ENCODE data around the gene GAA. TPM values are rescaled to one million over a fixed set of nuclear protein-coding genes. Genes with fewer than 3 reads are reported as not detected.

GAA gene
- total RNA-seq, 1 experiment from 2014 or later: 131 TPM

GRCh38 chr17:80109713-80110446 is 8.5 kb downstream of the GAA start:
- H2AFZ ChIP-seq (ENCODE audit: low read depth, low read length, poor library complexity, severe bottlenecking): no peak overlapping the region
- ATAC-seq (no peak), DNase-seq (ENCODE audit: low read depth, low spot score) (no peak)
- H3K79me2 ChIP-seq (ENCODE audit: insufficient read depth, low read length): no peaks in the 10 kb centered on the region
- no peaks in the 10 kb centered on the region for H3K27me3 ChIP-seq (ENCODE audit: insufficient read depth, low read length)
- no peak overlapping the region for H3K27ac ChIP-seq (ENCODE audit: low read depth, low read length)
- H3K9me2 ChIP-seq (ENCODE audit: insufficient read depth): no peaks in the 10 kb centered on the region
- intact Hi-C loops (cut with micrococcal nuclease): no loop called here
- BruUV-seq (replicated peaks): no TSS peak
- H3K4me3 ChIP-seq (replicated peaks in 1 of 2; ENCODE audit: low read depth in 1 of 2, low read length in 2 of 2): no peak overlapping the region
- no peak for TF ChIP-seq SIN3A (IDR thresholded peaks at IDR 0.05; ENCODE audit: low read depth)
- TF ChIP-seq POLR2AphosphoS5 (IDR thresholded peaks at IDR 0.05; ENCODE audit: low read depth, low read length): no peak
- no peak for TF ChIP-seq MAX (IDR thresholded peaks at IDR 0.05)
- no peak for TF ChIP-seq ZNF274 (IDR thresholded peaks at IDR 0.05; ENCODE audit: low read depth, low read length)
- no peak for TF ChIP-seq YY1 (IDR thresholded peaks at IDR 0.05; ENCODE audit: extremely low read depth, insufficient replicate concordance, low read depth, low read length)
- no peak for TF ChIP-seq REST (IDR thresholded peaks at IDR 0.05; ENCODE audit: low read depth)
- TF ChIP-seq POLR2A (IDR thresholded peaks at IDR 0.05; ENCODE audit: borderline replicate concordance, extremely low read depth, insufficient read depth, insufficient read length): no peak
- TF ChIP-seq, protein P1, sequence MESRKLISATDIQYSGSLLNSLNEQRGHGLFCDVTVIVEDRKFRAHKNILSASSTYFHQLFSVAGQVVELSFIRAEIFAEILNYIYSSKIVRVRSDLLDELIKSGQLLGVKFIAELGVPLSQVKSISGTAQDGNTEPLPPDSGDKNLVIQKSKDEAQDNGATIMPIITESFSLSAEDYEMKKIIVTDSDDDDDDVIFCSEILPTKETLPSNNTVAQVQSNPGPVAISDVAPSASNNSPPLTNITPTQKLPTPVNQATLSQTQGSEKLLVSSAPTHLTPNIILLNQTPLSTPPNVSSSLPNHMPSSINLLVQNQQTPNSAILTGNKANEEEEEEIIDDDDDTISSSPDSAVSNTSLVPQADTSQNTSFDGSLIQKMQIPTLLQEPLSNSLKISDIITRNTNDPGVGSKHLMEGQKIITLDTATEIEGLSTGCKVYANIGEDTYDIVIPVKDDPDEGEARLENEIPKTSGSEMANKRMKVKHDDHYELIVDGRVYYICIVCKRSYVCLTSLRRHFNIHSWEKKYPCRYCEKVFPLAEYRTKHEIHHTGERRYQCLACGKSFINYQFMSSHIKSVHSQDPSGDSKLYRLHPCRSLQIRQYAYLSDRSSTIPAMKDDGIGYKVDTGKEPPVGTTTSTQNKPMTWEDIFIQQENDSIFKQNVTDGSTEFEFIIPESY (IDR thresholded peaks at IDR 0.05; ENCODE audit: extremely low read depth, insufficient replicate concordance, low read length): no peak
- TF ChIP-seq, protein P2, sequence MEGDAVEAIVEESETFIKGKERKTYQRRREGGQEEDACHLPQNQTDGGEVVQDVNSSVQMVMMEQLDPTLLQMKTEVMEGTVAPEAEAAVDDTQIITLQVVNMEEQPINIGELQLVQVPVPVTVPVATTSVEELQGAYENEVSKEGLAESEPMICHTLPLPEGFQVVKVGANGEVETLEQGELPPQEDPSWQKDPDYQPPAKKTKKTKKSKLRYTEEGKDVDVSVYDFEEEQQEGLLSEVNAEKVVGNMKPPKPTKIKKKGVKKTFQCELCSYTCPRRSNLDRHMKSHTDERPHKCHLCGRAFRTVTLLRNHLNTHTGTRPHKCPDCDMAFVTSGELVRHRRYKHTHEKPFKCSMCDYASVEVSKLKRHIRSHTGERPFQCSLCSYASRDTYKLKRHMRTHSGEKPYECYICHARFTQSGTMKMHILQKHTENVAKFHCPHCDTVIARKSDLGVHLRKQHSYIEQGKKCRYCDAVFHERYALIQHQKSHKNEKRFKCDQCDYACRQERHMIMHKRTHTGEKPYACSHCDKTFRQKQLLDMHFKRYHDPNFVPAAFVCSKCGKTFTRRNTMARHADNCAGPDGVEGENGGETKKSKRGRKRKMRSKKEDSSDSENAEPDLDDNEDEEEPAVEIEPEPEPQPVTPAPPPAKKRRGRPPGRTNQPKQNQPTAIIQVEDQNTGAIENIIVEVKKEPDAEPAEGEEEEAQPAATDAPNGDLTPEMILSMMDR (IDR thresholded peaks at IDR 0.05 in 2 of 3, conservative IDR thresholded peaks at IDR 0.05 in 1 of 3; ENCODE audit: borderline replicate concordance in 1 of 3, insufficient read depth in 1 of 3, low read depth in 2 of 3, low read length in 2 of 3): no peak
- TF ChIP-seq RAD21 (IDR thresholded peaks at IDR 0.05; ENCODE audit: low read depth): no peak
- no peak for TF ChIP-seq ZFX (IDR thresholded peaks at IDR 0.05)
- TF ChIP-seq EZH2phosphoT487 (IDR thresholded peaks at IDR 0.05; ENCODE audit: borderline replicate concordance): no peak
- no peak for TF ChIP-seq EGR1 (IDR thresholded peaks at IDR 0.05; ENCODE audit: low read depth)
- ChIA-PET CTCF (interaction anchor here (1.1 kb wide), 1 partner anchor 8 kb away, joined by 4 read pairs; the partner anchor contains the start of gene GAA), POLR2A (no interaction called here), RAD21 (ENCODE audit: low non-redundant PET in 1 of 2, low total read pairs in 2 of 2, uncharacterized antibody in 2 of 2, unreplicated experiment in 2 of 2) (no interaction called here)
- no peak overlapping the region for H3K4me2 ChIP-seq (ENCODE audit: low read length)
- H3K36me3 ChIP-seq (ENCODE audit: control insufficient read depth in 1 of 2, insufficient read depth in 2 of 2, low read length in 2 of 2): peaks cover 0 to 9% of the 10 kb centered on the region in 2 experiments; a peak in 2 of 4 replicates
- H3K9ac ChIP-seq (ENCODE audit: low read length): no peak overlapping the region
- no peaks in the 10 kb centered on the region for H3K9me3 ChIP-seq (ENCODE audit: control insufficient read depth in 1 of 2, insufficient read depth in 1 of 2, low read depth in 1 of 2, low read length in 2 of 2)
- peaks cover 0 to under 1% of the 10 kb centered on the region in 2 experiments; a peak in 2 of 4 replicates for H3K4me1 ChIP-seq (ENCODE audit: control insufficient read depth in 1 of 2, insufficient read depth in 2 of 2, low read length in 2 of 2)
- no peaks in the 10 kb centered on the region for H4K20me1 ChIP-seq (ENCODE audit: insufficient read depth)

Measured in HCT116 (cell line).